K562 (cell line): ENCODE measurements around the gene ZNHIT6. TPM values are rescaled to one million over a fixed set of nuclear protein-coding genes. Genes with fewer than 3 reads are reported as not detected.

Source experiments
- ATAC-seq: fragments of 200-7000 bp; cut with Tn5 transposase; 3 replicates; pipeline ENCODE4 v1.9.1; 2020; ENCODE audit warnings: moderate library complexity
- BruUV-seq: library from RNA; stranded (reverse); fragments of 400-500 nt; replicated peaks from 2 replicates; lab custom pipeline; 2021; lab: Mats Ljungman, UMichigan
- CTCF ChIA-PET: fragments of 300-600 bp; formaldehyde crosslinking; extraction: SDS; loops from one replicate; lab custom pipeline; 2021; ENCODE audit warnings: low intra/inter-chr PET ratio; lab: Yijun Ruan, JAX
- POLR2A ChIA-PET: fragments of 300-600, 350-650 bp; sonication (Branson Sonifier 250); formaldehyde crosslinking; extraction: SDS; loops from one replicate; lab custom pipeline; 2021; ENCODE audit warnings: antibody characterized with exemption, inconsistent platforms; lab: Yijun Ruan, JAX
- DNase-seq, 4 experiments: peaks; one replicate each; pipeline versions ENCODE4 v3.0.0 to v3.0.0-alpha.2; 2011 to 2018; ENCODE audit warnings: low spot score in 3 of 4, mixed read lengths in 3 of 4; ENCODE audit errors: extremely low read depth in 1 of 4
- FAIRE-seq: peaks from 2 replicates; lab custom pipeline; 2011; peaks lifted over from hg19 to GRCh38; lab: Jason Lieb, UNC
- H2AFZ ChIP-seq: 2 replicates; pipeline ENCODE4 v1.6.0; 2011; ENCODE audit warnings: low read depth, low read length, control low read depth, inconsistent platforms
- H3K27ac ChIP-seq: fragments of 200-600 bp; 3 replicates; pipeline ENCODE4 v1.8.0; 2011; ENCODE audit warnings: low read depth, mild to moderate bottlenecking, control low read depth, inconsistent platforms, low read length, moderate library complexity, mixed read lengths; ENCODE audit errors: extremely low read depth
- H3K27me3 ChIP-seq, 2 experiments: fragments of 300-600 bp in 1 of 2; 2 replicates in 1 of 2; 3 replicates in 1 of 2; pipeline versions ENCODE4 v1.6.0 to v1.8.0; 2011; ENCODE audit warnings: inconsistent platforms in 2 of 2, low read length in 2 of 2, mild to moderate bottlenecking in 1 of 2, mixed read lengths in 1 of 2, moderate library complexity in 1 of 2; ENCODE audit not compliant: control insufficient read depth in 2 of 2, insufficient read depth in 2 of 2
- H3K36me3 ChIP-seq: fragments of 300-600 bp; 3 replicates; pipeline ENCODE4 v1.8.0; 2011; ENCODE audit warnings: mild to moderate bottlenecking, low read length, inconsistent platforms; ENCODE audit not compliant: control insufficient read depth, insufficient read depth
- H3K4me1 ChIP-seq, 2 experiments: fragments of 200-600 bp in 1 of 2; replicated peaks in 1 of 2; 2 replicates in 1 of 2; 3 replicates in 1 of 2; pipeline versions ENCODE4 v1.5.1 to v1.8.0; 2011; ENCODE audit warnings: inconsistent platforms in 2 of 2, low read length in 2 of 2, mild to moderate bottlenecking in 1 of 2, mixed read lengths in 1 of 2, moderate library complexity in 1 of 2; ENCODE audit not compliant: control insufficient read depth in 2 of 2, insufficient read depth in 2 of 2
- H3K4me2 ChIP-seq: 2 replicates; pipeline ENCODE4 v1.6.1; 2011; ENCODE audit warnings: low read length, control low read depth, inconsistent platforms, mixed read lengths; ENCODE audit not compliant: insufficient read depth
- H3K4me3 ChIP-seq: fragments of 200-600 bp; sonication (generic), shearing (Covaris generic); 2 replicates; pipeline ENCODE4 v1.5.1; 2016; ENCODE audit warnings: control low read depth, inconsistent platforms
- H3K79me2 ChIP-seq: fragments of 200-600 bp; 3 replicates; pipeline ENCODE4 v1.8.0; 2011; ENCODE audit warnings: low read length, inconsistent platforms; ENCODE audit not compliant: control insufficient read depth, insufficient read depth
- H3K9ac ChIP-seq, 2 experiments: 2 replicates each; pipeline versions ENCODE4 v1.6.0 to v1.6.1; 2011; ENCODE audit warnings: low read depth in 2 of 2, low read length in 2 of 2, control low read depth in 1 of 2, inconsistent platforms in 1 of 2, mild to moderate bottlenecking in 1 of 2, mixed read lengths in 1 of 2; ENCODE audit not compliant: insufficient read depth in 1 of 2
- H3K9me1 ChIP-seq: one replicate; pipeline ENCODE4 v1.6.0; 2011; ENCODE audit warnings: inconsistent platforms, mild to moderate bottlenecking, low read length, moderate library complexity; ENCODE audit not compliant: control insufficient read depth, insufficient read depth
- H3K9me3 ChIP-seq: replicated peaks from 2 replicates; pipeline ENCODE4 v1.5.1; 2011; ENCODE audit warnings: low read depth, low read length, inconsistent platforms; ENCODE audit not compliant: control insufficient read depth, insufficient read depth
- H4K20me1 ChIP-seq: replicated peaks from 2 replicates; pipeline ENCODE4 v1.6.1; 2011; ENCODE audit warnings: low read length, inconsistent platforms, mixed read lengths; ENCODE audit not compliant: control insufficient read depth, insufficient read depth
- CREBBP ChIP-seq: IDR thresholded peaks from one replicate; pipeline ENCODE4 v1.6.1; 2012; ENCODE audit warnings: low read depth, mild to moderate bottlenecking, control low read depth, inconsistent platforms, low read length
- CREM ChIP-seq: IDR thresholded peaks from 2 replicates; pipeline ENCODE4 v1.6.1; 2014; ENCODE audit warnings: antibody characterized with exemption, low read depth
- ETV5 ChIP-seq: sonication (generic); formaldehyde crosslinking; IDR thresholded peaks from 2 replicates; pipeline ENCODE4 v1.4.0; 2020; ENCODE audit warnings: low read depth, mild to moderate bottlenecking, missing genetic modification reagents
- FOXA1 ChIP-seq: fragments of 450-650 bp; IDR thresholded peaks from 2 replicates; pipeline ENCODE4 v1.6.1; 2016; ENCODE audit warnings: mild to moderate bottlenecking, borderline replicate concordance
- GTF3C2 ChIP-seq: IDR thresholded peaks from 3 replicates; pipeline ENCODE4 v1.6.1; 2011; ENCODE audit warnings: borderline replicate concordance, mild to moderate bottlenecking, moderate library complexity; ENCODE audit not compliant: insufficient read length; ENCODE audit errors: extremely low read depth
- MXI1 ChIP-seq: IDR thresholded peaks from 2 replicates; pipeline ENCODE4 v1.6.1; 2011; ENCODE audit warnings: low read depth, mild to moderate bottlenecking, improper control_type of control experiment, low read length
- SMARCE1 ChIP-seq: fragments of 450-650 bp; IDR thresholded peaks from 2 replicates; pipeline ENCODE4 v1.7.1; 2016; ENCODE audit warnings: mild to moderate bottlenecking
- TSHZ1 ChIP-seq: fragments of 250-450 bp; sonication (Bioruptor Pico); IDR thresholded peaks from 2 replicates; pipeline ENCODE4 v1.4.0; 2020; ENCODE audit warnings: mild to moderate bottlenecking, moderate library complexity
- ZNF354B ChIP-seq: fragments of 250-450 bp; sonication (Bioruptor Pico); IDR thresholded peaks from 2 replicates; pipeline ENCODE4 v1.4.0; 2020
- ZNF512 ChIP-seq: IDR thresholded peaks from 2 replicates; pipeline ENCODE4 v1.6.1; 2016; ENCODE audit warnings: missing genetic modification characterization, missing compliant biosample characterization
- WGBS: fragments of 100-300 bp; shearing (Covaris generic); methylation state at CpG from one replicate; pipeline ENCODE4 v1.1.6; 2016; ENCODE audit warnings: low coverage, mixed read lengths; ENCODE audit not compliant: insufficient coverage; ENCODE audit errors: missing lambda C conversion rate; 5-methylcytosine and 5-hydroxymethylcytosine counted together
- in situ Hi-C: fragments of 300-500 bp; cut with MboI; formaldehyde crosslinking; loops from 4 replicates; pipeline ENCODE4 v1.15.0; 2018; ENCODE audit warnings: inconsistent platforms, mixed read lengths
- intact Hi-C: fragments of 100-400 bp; cut with micrococcal nuclease; formaldehyde crosslinking; loops from 2 replicates; pipeline ENCODE4 v1.14.2; 2022
- polyA plus RNA-seq, 8 experiments: library from polyadenylated mRNA; depleted of rRNA in 4 of 8; stranded (reverse) in 5 of 8; unstranded in 3 of 8; fragments of >200 nt; fragmentation: Nextera tagmentation in 2 of 8; fragmentation: Illumina TruSeq in 1 of 8; extraction: Ambion mirVana in 2 of 8; extraction: Trizol in 1 of 8; gene quantifications; 2 replicates each; pipeline versions ENCODE4 v1.2.1 to v1.2.3, GENCODE V29; 2011 to 2014; ENCODE audit warnings: inconsistent platforms in 1 of 8, missing spikeins in 1 of 8
- total RNA-seq, 7 experiments: library from RNA; depleted of rRNA in 6 of 7; stranded (reverse); fragments of >200 nt in 6 of 7; fragmentation: Illumina TruSeq in 2 of 7; extraction: Trizol in 2 of 7; gene quantifications; 2 replicates each; pipeline versions ENCODE4 v1.2.1 to v1.2.3, GENCODE V29; 2011 to 2021; ENCODE audit warnings: low replicate concordance in 1 of 7
- TF ChIP-seq, protein P1 (sequence below): fragments of 250-450 bp; sonication (Bioruptor Pico); IDR thresholded peaks from 2 replicates; pipeline ENCODE4 v1.5.0; 2021; ENCODE audit warnings: mild to moderate bottlenecking, borderline replicate concordance

Gene ZNHIT6
- total and polyA plus RNA-seq, 9 of the 15 experiments (the other 6 are each of a cell fraction or from before 2014, with no cell fraction given), result 15.4 to 37.6 (median 21.7) TPM

GRCh38 chr1:85607126-85607920 lies 100.9 kb downstream of the ZNHIT6 start:
- H2AFZ ChIP-seq, result no peak overlapping the region
- ATAC-seq, result no peak
- WGBS, result 20% methylated on average over 10 of the region's 10 CpGs
- DNase-seq, result no peak
- peaks cover 0 to 5% of the 10 kb centered on the region in 2 experiments; a peak in 2 of 5 replicates for H3K27me3 ChIP-seq
- no peaks in the 10 kb centered on the region for H4K20me1 ChIP-seq
- H3K4me1 ChIP-seq, result no peaks in the 10 kb centered on the region
- ChIA-PET CTCF (no interaction called here), POLR2A (no interaction called here)
- no peak overlapping the region for H3K27ac ChIP-seq
- no peak overlapping the region for H3K4me2 ChIP-seq
- no peaks in the 10 kb centered on the region for H3K9me1 ChIP-seq
- H3K4me3 ChIP-seq, result no peak overlapping the region
- intact Hi-C loops, result no loop called here
- no peaks in the 10 kb centered on the region for H3K9me3 ChIP-seq
- H3K9ac ChIP-seq, result no peak overlapping the region
- in situ Hi-C loops, result no loop called here
- no peak for FAIRE-seq
- H3K79me2 ChIP-seq, result no peaks in the 10 kb centered on the region
- no TSS peak for BruUV-seq
- H3K36me3 ChIP-seq, result no peaks in the 10 kb centered on the region
- no peak for TF ChIP-seq ETV5 (CRISPR knock-in tag)
- TF ChIP-seq CREBBP, result no peak
- no peak for TF ChIP-seq MXI1
- no peak for TF ChIP-seq FOXA1
- no peak for TF ChIP-seq TSHZ1
- TF ChIP-seq, protein P1, sequence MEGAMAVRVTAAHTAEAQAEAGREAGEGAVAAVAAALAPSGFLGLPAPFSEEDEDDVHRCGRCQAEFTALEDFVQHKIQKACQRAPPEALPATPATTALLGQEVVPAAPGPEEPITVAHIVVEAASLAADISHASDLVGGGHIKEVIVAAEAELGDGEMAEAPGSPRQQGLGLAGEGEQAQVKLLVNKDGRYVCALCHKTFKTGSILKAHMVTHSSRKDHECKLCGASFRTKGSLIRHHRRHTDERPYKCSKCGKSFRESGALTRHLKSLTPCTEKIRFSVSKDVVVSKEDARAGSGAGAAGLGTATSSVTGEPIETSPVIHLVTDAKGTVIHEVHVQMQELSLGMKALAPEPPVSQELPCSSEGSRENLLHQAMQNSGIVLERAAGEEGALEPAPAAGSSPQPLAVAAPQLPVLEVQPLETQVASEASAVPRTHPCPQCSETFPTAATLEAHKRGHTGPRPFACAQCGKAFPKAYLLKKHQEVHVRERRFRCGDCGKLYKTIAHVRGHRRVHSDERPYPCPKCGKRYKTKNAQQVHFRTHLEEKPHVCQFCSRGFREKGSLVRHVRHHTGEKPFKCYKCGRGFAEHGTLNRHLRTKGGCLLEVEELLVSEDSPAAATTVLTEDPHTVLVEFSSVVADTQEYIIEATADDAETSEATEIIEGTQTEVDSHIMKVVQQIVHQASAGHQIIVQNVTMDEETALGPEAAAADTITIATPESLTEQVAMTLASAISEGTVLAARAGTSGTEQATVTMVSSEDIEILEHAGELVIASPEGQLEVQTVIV (CRISPR knock-in tag), result no peak
- no peak for TF ChIP-seq CREM
- no peak for TF ChIP-seq GTF3C2
- TF ChIP-seq ZNF512 (tag), result no peak
- TF ChIP-seq SMARCE1, result no peak
- TF ChIP-seq ZNF354B (CRISPR knock-in tag), result no peak
